T-helper 1 cell treated with Interleukin-12 subunit alpha and Interleukin-12 subunit beta and Interleukin-4 antibody, amounts not matched to agents 30 ng/mL and 1 ng/mL, for 36 hours (primary cell): ENCODE results near the gene DZANK1. TPM values are rescaled to one million over a fixed set of nuclear protein-coding genes. Genes with fewer than 3 reads are reported as not detected.
"Not testable (repeated sequence)": the region's sequence is repeated elsewhere in the genome, so short reads cannot be mapped to it uniquely, and the experiment has no call there.

Experiments used
- intact Hi-C: fragments of 100-400 bp; cut with micrococcal nuclease; formaldehyde crosslinking; loops from one replicate; pipeline ENCODE4 v1.15.1; 2024
- total RNA-seq: library from RNA; stranded (reverse); gene quantifications from 2 replicates; pipeline ENCODE4 v1.2.3, GENCODE V29; 2022

DZANK1 gene
- 1.1 and 1.9 TPM in 2 replicates for total RNA-seq

- intact Hi-C loops: loop anchor here (1.0 to 10.0 kb wide), 15 partner anchors 30 to 1892 kb away; partner anchors contain the start of genes CFAP61, CRNKL1, KAT14 and KIF16B
Observed at GRCh38 chr20:18466894-18467730, at the start of gene DZANK1, which contains the start of gene POLR3F. DZANK1 (minus strand) TSS chr20:18467030; CDS start chr20:18465358, 1,672 bp downstream. POLR3F (plus strand) TSS chr20:18467390; CDS start chr20:18467507, 117 bp downstream.

GRCh38 chr20:18515973-18516372 is 49.1 kb upstream of the DZANK1 start:
- intact Hi-C loops: no loop called here

GRCh38 chr20:18514127-18514526 is 47.3 kb upstream of the DZANK1 start:
- intact Hi-C loops: no loop called here

GRCh38 chr20:18513208-18513607 is 46.4 kb upstream of the DZANK1 start:
- intact Hi-C loops: no loop called here

- intact Hi-C loops: no loop called here
Observed at GRCh38 chr20:18511571-18511970, 44.7 kb upstream of the DZANK1 start.

- intact Hi-C loops: loop anchor here (1.0 to 2.0 kb wide), 13 partner anchors 10 to 1777 kb away; partner anchors contain the start of genes CFAP61, CRNKL1, DZANK1 and POLR3F
Observed at GRCh38 chr20:18507218-18508191, 40.7 kb upstream of the DZANK1 start, which contains the start of gene SEC23B. SEC23B (plus strand) TSS chr20:18507940; CDS start chr20:18510836, 2,896 bp downstream.

- intact Hi-C loops: loop anchor here (1.0 to 2.0 kb wide), 13 partner anchors 9 to 1776 kb away; partner anchors contain the start of genes CFAP61, CRNKL1, DZANK1 and POLR3F
Observed at GRCh38 chr20:18506744-18507143, 39.9 kb upstream of the DZANK1 start.

GRCh38 chr20:18504479-18505060 is 37.7 kb upstream of the DZANK1 start:
- intact Hi-C loops: no loop called here

GRCh38 chr20:18501672-18502071 is 34.8 kb upstream of the DZANK1 start:
- intact Hi-C loops: not testable (repeated sequence)

- intact Hi-C loops: loop anchor here (1.0 to 2.0 kb wide), 6 partner anchors 10 to 297 kb away; partner anchors contain the start of genes DZANK1, POLR3F, SEC23B and SMIM26
Observed at GRCh38 chr20:18497603-18498002, 30.8 kb upstream of the DZANK1 start.

- intact Hi-C loops: loop anchor here (1.0 to 2.0 kb wide), 7 partner anchors 10 to 297 kb away; partner anchors contain the start of genes DZANK1, POLR3F, SEC23B and SMIM26
Observed at GRCh38 chr20:18496740-18497592, 30.1 kb upstream of the DZANK1 start, which contains the start of gene RBBP9. RBBP9 (minus strand) TSS chr20:18497225; CDS start chr20:18497167, 58 bp downstream.

- intact Hi-C loops: loop anchor here (1.0 to 2.0 kb wide), 2 partner anchors 10 to 71 kb away; partner anchors contain the start of gene SMIM26
Observed at GRCh38 chr20:18496042-18496441, 29.2 kb upstream of the DZANK1 start.

GRCh38 chr20:18488301-18488700 is 21.5 kb upstream of the DZANK1 start:
- intact Hi-C loops: no loop called here

- intact Hi-C loops: no loop called here
Observed at GRCh38 chr20:18481596-18481995, 14.8 kb upstream of the DZANK1 start.

- intact Hi-C loops: no loop called here
Observed at GRCh38 chr20:18477821-18478220, 11.0 kb upstream of the DZANK1 start.

GRCh38 chr20:18477218-18477617 is 10.4 kb upstream of the DZANK1 start:
- intact Hi-C loops: no loop called here

GRCh38 chr20:18466574-18466893 is 296 bp downstream of the DZANK1 start:
- intact Hi-C loops: loop anchor here (1.0 to 10.0 kb wide), 5 partner anchors 329 to 1892 kb away; partner anchors contain the start of genes KAT14, KIF16B, MGME1 and PET117

- intact Hi-C loops: loop anchor here (1.0 to 10.0 kb wide), 5 partner anchors 328 to 1891 kb away; partner anchors contain the start of genes KAT14, KIF16B, MGME1 and PET117
Observed at GRCh38 chr20:18465536-18466200, 1.2 kb downstream of the DZANK1 start.

GRCh38 chr20:18456600-18456999 is 10.2 kb downstream of the DZANK1 start:
- intact Hi-C loops: no loop called here
